Activated naive CD4-positive, alpha-beta T cell treated with anti-CD3 and anti-CD28 coated beads, Interleukin-2, amount 50 U/mL, for 24 hours (primary cell): ENCODE results near the gene RAET1G.
"Not testable (repeated sequence)": the region's sequence is repeated elsewhere in the genome, so short reads cannot be mapped to it uniquely, and the experiment has no call there.

Experiments
- H3K27ac Mint-ChIP-seq: one replicate; pipeline ENCODE4 v1.8.0; 2021; ENCODE audit warnings: mild to moderate bottlenecking, mixed read lengths
- H3K27me3 Mint-ChIP-seq: one replicate; pipeline ENCODE4 v1.8.0; 2021; ENCODE audit warnings: mixed read lengths
- H3K36me3 Mint-ChIP-seq: one replicate; pipeline ENCODE4 v1.8.0; 2021; ENCODE audit warnings: mixed read lengths
- H3K4me1 Mint-ChIP-seq: one replicate; pipeline ENCODE4 v1.8.0; 2021; ENCODE audit warnings: mixed read lengths
- H3K4me3 Mint-ChIP-seq: one replicate; pipeline ENCODE4 v1.8.0; 2021; ENCODE audit warnings: mild to moderate bottlenecking, mixed read lengths
- H3K9me3 Mint-ChIP-seq: one replicate; pipeline ENCODE4 v1.8.0; 2021; ENCODE audit warnings: mixed read lengths

The RAET1G gene, protein sequence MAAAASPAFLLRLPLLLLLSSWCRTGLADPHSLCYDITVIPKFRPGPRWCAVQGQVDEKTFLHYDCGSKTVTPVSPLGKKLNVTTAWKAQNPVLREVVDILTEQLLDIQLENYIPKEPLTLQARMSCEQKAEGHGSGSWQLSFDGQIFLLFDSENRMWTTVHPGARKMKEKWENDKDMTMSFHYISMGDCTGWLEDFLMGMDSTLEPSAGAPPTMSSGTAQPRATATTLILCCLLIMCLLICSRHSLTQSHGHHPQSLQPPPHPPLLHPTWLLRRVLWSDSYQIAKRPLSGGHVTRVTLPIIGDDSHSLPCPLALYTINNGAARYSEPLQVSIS

DNA sequence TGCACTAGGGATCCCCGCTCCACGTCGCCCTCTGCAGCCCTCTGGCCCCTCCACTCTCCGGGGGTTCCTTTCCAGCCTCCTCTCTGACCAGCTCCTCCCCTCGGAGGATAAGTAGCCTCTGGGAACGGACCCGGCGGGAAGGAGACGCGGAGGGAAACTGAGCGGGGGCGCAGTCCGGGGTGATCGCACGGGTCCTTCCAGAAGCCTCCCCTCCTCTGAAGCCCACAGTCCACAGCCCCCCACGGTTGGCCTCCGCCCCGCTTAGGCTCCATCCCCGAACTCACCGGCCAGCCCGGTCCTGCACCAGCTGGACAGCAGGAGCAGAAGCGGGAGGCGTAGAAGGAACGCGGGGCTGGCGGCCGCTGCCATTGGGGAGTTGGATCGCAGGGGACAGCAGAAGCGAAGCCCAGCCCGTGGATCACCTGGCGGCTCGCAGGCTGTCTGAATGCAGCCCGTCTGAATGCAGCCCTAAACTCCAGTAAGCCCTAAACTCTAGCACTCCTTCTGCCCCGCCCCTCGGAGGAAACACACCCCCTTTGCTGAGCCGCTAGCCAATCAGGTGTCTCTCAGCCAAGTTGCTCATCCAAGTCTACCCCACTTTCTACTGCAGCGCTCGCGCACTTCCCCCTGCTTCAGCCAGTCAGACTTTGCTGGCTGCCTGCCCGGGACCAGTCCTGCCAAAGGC, at the start of gene RAET1G:
Gene RAET1G (minus strand): TSS at position 480 of the 685 bp plus-strand sequence. CDS start 111 bp downstream, at position 369.
- H3K27me3 Mint-ChIP-seq: peaks cover 44% of the 10 kb centered on the region
- peaks cover 16% of the 10 kb centered on the region for H3K4me1 Mint-ChIP-seq
- no peaks in the 10 kb centered on the region for H3K36me3 Mint-ChIP-seq
- peak within 1 kb of the TSS; percentile 84 for H3K4me3 Mint-ChIP-seq
- no peak within 1 kb of the TSS for H3K27ac Mint-ChIP-seq
- no peaks in the 10 kb centered on the region for H3K9me3 Mint-ChIP-seq

DNA sequence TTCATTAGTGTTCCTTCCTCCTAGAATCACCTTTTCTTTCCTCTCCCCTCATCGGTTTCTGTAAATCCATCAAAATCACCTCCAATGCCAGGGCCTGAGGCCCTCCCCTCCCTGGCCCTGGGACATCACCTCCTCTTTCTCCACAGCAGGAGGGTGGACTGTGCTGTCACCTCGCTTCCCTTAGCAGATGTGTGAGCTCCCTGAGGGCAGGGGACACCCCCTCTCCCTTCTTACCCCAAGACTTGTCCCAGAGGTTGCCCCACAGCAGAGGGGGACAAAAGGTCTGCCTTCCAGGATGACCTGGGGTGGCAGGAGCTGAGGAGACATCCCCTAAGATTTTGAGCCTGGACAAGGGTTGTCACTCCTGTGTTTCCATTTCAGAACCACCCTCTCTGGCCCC, 46.7 kb upstream of the RAET1G start:
- Mint-ChIP-seq H3K4me1 (peaks cover 12% of the 10 kb centered on the region), H3K9me3 (no peaks in the 10 kb centered on the region), H3K36me3 (no peaks in the 10 kb centered on the region), H3K27me3 (peaks cover 47% of the 10 kb centered on the region), H3K4me3 (no peak overlapping the region), H3K27ac (no peak overlapping the region)

DNA sequence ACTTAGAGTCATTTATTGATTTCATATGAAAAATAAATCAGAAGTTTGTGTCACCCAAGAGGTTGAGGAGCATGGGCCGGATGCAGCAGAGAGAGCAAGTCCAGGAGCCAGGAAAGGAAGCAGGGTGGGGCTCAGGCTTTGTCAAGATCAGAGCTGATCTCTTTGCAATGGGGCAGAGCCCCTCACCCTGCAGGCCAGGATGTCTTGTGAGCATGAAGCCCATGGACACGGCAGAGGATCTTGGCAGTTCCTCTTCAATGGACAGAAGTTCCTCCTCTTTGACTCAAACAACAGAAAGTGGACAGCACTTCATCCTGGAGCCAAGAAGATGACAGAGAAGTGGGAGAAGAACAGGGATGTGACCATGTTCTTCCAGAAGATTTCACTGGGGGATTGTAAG, 46.0 kb upstream of the RAET1G start:
- H3K27ac Mint-ChIP-seq, H3K9me3 Mint-ChIP-seq, H3K36me3 Mint-ChIP-seq, H3K4me3 Mint-ChIP-seq: not testable (repeated sequence)
- Mint-ChIP-seq H3K4me1 (peaks cover 18% of the 10 kb centered on the region), H3K27me3 (peaks cover 46% of the 10 kb centered on the region)

DNA sequence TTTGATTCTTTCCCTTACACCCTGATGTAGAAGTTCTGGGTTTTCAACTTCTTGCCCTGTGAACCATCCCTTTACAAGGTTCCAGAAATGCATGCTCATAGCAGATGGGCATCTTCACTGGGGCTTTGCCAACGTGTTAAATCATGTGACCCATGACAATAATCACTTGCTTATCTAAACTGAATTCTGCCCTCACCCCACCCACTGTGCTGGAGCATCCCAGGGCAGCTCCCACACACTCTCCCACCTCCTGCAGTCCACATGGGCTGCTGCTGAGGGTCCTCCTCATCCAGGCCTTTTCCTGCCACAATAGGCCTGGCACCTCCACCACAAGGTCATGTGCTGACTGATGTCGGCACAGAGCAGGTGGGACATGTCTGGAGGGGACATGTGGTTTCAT, 45.1 kb upstream of the RAET1G start:
- H3K27ac Mint-ChIP-seq, H3K36me3 Mint-ChIP-seq, H3K9me3 Mint-ChIP-seq, H3K4me3 Mint-ChIP-seq: not testable (repeated sequence)
- Mint-ChIP-seq H3K4me1 (peaks cover 26% of the 10 kb centered on the region), H3K27me3 (peaks cover 50% of the 10 kb centered on the region)

DNA sequence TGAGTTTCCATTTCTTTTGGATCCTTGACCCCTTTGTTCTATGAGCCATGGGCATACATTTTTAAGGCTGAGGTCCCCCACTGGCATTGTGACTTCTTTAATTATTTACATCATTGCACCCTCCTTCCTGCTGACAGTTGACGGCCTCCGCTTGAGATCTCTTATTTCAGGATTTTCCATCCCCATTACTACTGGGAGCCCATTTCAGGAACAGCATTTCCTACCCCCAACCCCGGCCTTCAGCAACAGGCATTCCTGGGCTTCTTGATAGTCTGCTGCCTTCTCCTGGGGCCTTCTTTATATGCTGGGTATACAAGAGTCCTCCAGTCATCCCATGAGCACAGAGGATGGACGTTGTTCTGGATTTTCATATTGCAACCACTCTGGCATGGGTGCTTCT, 44.7 kb upstream of the RAET1G start:
- no peak overlapping the region for H3K4me3 Mint-ChIP-seq
- H3K27me3 Mint-ChIP-seq: peaks cover 49% of the 10 kb centered on the region
- no peak overlapping the region for H3K27ac Mint-ChIP-seq
- H3K9me3 Mint-ChIP-seq: no peaks in the 10 kb centered on the region
- peaks cover 27% of the 10 kb centered on the region for H3K4me1 Mint-ChIP-seq
- no peaks in the 10 kb centered on the region for H3K36me3 Mint-ChIP-seq

DNA sequence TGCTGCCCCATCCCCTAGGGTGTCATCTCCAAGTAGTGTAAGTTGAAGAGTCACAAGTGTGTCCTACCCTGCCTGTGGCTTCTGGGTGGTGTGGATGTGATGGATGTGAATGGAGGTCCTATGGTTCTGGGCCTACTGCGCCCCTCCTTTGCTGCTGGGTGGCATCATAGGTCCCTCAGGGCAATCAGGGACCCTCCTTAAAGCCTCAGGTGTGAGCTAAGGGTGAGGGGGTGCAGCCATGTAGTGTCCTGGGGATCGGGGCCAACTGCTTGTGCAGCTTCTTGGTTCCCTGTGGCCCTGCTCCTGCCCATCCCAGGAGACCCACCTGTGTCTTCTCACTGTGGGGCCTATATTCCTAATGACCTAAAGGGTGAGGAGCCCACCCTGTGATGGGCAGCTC, 43.4 kb upstream of the RAET1G start:
- Mint-ChIP-seq H3K27me3 (peaks cover 48% of the 10 kb centered on the region), H3K4me3 (peak overlapping the region; percentile 96), H3K27ac (peak overlapping the region; percentile 24), H3K4me1 (peaks cover 30% of the 10 kb centered on the region)
- not testable (repeated sequence) for H3K9me3 Mint-ChIP-seq, H3K36me3 Mint-ChIP-seq

DNA sequence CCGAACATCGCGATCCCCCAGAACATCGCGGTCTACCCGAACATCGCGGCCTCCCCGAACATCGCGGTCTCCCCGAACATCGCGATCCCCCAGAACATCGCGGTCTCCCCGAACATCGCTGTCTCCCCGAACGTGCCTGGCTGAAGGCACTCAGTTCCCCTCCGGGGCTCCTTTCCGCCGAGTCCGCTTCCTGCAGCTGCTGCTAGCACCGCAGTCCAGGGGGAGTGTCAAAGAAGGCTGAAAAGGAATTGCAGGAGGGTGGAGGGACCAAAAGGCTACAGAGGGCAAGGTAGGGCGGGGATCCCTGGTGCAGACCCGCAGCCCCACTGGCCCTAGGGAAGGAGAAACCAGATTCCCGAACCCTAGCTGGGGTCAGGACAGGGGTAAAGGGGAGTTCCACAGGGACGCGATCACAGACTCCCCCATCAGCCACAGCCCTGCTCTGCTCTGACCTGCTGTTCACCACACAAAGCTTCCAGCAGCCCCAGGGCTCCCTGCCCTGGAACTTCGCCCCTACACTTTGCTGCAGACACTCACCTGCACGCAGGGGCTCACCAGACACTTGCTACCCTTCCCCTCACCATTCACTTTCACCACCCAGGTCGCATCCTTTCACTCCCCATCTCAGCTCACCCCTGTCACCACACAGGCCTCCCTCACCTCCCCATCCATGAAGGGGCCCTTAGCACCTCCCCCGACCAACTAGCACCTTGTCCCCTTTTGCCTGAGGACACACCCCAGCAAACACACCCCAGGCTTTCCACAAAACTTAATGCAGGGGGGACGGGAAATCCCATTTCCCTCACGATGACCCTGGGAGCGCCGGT, 42.5 kb upstream of the RAET1G start:
- Mint-ChIP-seq H3K4me1 (peaks cover 30% of the 10 kb centered on the region), H3K36me3 (no peaks in the 10 kb centered on the region), H3K9me3 (no peaks in the 10 kb centered on the region), H3K27me3 (peaks cover 51% of the 10 kb centered on the region), H3K4me3 (peak overlapping the region; percentile 96), H3K27ac (peak overlapping the region; percentile 55)

DNA sequence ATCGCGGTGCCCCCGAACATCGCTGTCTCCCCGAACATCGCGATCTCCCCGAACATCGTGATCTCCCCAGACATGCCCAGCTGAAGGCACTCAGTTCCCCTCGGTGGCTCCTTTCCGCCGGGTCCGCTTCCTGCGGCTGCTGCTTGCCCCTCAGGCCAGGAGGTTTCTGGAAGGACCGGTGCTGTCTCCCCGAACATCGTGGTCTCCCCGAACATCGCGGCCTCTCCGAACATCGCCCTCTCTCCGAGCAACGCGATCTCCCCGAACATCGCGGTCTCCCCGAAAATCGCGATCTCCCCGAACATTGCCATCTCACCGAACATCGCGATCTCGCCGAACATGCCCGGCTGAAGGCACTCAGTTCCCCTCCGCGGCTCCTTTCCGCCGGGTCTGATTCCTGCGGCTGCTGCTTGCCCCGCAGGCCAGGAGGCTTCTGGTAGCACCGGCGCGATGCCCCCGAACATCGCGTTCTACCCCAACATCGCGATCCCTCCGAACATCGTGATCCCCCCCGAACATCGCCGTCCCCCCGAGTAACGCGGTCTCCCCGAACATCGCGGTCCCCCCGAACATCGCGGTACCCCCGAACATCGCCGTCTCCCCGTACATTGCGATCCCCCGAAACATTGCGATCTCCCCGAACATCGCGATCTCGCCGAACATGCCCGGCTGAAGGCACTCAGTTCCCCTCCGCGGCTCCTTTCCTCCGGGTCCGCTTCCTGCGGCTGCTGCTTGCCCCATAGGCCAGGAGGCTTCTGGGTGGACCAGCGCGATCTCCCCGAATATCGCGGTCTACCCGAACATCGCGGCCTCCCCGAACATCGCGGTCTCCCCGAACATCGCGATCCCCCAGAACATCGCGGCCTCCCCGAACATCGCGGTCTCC, 41.6 kb upstream of the RAET1G start:
- H3K27me3 Mint-ChIP-seq: peaks cover 47% of the 10 kb centered on the region
- H3K36me3 Mint-ChIP-seq: no peaks in the 10 kb centered on the region
- H3K27ac Mint-ChIP-seq: peak overlapping the region; percentile 95
- peaks cover 30% of the 10 kb centered on the region for H3K4me1 Mint-ChIP-seq
- no peaks in the 10 kb centered on the region for H3K9me3 Mint-ChIP-seq
- peak overlapping the region; percentile 96 for H3K4me3 Mint-ChIP-seq

DNA sequence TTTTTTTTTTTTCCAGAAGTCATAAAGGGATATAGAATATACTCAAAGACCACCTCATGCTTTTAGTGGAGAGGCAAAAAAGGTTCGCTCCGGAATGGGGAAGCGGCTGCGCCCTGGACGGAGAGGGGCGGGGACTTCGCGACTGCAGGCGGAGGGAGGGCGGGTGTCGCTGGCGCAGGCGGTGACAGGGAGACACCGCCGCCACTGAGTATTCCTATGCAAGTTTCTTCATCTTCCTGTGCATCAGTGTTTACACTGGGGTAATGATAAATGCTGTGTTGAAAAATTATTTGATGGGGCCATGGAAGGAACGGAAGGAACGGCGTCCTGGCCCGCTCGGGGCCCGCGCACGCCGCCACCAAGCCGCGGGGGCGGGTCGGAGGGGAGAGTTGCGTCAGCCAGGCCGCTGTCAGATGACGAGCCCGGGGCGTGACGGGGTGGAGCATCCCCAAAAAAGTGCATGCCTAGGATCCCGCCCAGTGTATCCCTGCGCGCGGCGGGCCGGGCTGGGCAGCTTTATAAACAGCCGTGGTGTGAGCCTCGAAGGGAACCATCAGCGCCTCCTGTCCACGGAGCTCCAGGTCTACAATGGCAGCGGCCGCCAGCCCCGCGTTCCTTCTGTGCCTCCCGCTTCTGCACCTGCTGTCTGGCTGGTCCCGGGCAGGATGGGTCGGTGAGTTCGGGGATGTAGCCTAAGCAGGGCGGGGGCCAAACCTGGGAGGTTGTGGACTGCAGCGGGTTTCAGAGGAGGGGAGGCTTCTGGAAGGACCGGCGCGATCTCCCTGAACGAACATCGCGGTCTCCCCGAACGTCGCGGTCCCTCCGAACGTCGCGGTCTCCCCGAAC, 40.8 kb upstream of the RAET1G start, which contains the start of gene ULBP1:
Gene ULBP1 (plus strand): TSS at position 482 of the 846 bp plus-strand sequence. CDS start 107 bp downstream, at position 589.
- peaks cover 30% of the 10 kb centered on the region for H3K4me1 Mint-ChIP-seq
- peak within 1 kb of the TSS; percentile 96 for H3K4me3 Mint-ChIP-seq
- peak within 1 kb of the TSS; percentile 95 for H3K27ac Mint-ChIP-seq
- no peaks in the 10 kb centered on the region for H3K36me3 Mint-ChIP-seq
- H3K9me3 Mint-ChIP-seq: no peaks in the 10 kb centered on the region
- peaks cover 47% of the 10 kb centered on the region for H3K27me3 Mint-ChIP-seq

DNA sequence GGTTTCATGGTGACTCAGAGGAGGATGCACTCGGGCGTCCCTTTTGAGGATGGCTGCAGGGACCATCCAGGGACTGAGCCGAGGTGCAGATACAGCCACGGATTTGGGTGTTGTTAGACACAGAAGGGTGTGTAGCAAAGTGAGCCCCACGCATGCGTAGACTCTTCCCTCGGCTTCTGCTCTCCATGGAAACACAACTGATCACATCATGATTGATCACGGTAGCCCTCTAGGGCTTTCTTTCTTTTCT, 40.2 kb upstream of the RAET1G start:
- Mint-ChIP-seq H3K27me3 (peaks cover 48% of the 10 kb centered on the region), H3K4me1 (peaks cover 30% of the 10 kb centered on the region), H3K4me3 (peak overlapping the region; percentile 96), H3K36me3 (no peaks in the 10 kb centered on the region), H3K27ac (peak overlapping the region; percentile 94), H3K9me3 (no peaks in the 10 kb centered on the region)

DNA sequence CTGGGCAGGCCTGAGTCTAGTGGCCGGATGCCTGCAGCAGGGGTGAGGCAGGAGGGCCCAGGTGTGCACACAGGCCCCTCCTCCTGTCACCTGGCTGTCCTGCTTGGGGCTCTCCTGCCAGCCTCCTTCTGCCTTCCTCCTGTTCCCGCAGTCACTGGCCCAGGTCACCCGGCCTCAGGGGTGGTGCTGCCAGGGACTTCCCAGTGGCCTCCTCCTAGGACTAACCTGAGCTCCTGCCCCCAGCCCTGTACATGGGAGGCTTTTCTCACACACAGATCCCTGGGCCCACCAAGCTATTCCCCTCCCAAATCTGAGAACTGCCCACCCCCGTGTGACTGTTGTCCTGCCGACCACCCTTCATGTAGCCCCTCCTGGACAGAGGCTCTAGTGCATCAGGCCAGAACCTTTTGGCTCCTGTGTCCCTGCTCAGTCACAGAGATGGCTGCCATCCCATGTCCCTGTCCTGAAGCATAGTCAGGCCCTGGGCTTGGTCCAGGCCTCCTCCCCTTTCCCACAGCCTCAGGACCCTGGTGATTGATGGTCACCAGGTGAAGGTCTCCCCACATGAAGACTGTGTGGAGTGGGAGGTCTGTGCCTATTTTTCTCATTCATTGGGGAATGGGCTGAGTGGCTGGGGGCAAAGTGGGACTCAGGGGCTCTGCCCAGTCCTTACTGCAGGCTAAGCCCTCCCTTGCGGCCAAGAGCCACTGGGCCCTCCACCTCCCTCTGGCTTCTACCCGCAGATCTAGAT, 39.7 kb upstream of the RAET1G start:
- Mint-ChIP-seq H3K27me3 (peaks cover 52% of the 10 kb centered on the region), H3K4me3 (peak overlapping the region; percentile 96), H3K27ac (peak overlapping the region; percentile 94), H3K9me3 (no peaks in the 10 kb centered on the region), H3K4me1 (peaks cover 30% of the 10 kb centered on the region), H3K36me3 (no peaks in the 10 kb centered on the region)

DNA sequence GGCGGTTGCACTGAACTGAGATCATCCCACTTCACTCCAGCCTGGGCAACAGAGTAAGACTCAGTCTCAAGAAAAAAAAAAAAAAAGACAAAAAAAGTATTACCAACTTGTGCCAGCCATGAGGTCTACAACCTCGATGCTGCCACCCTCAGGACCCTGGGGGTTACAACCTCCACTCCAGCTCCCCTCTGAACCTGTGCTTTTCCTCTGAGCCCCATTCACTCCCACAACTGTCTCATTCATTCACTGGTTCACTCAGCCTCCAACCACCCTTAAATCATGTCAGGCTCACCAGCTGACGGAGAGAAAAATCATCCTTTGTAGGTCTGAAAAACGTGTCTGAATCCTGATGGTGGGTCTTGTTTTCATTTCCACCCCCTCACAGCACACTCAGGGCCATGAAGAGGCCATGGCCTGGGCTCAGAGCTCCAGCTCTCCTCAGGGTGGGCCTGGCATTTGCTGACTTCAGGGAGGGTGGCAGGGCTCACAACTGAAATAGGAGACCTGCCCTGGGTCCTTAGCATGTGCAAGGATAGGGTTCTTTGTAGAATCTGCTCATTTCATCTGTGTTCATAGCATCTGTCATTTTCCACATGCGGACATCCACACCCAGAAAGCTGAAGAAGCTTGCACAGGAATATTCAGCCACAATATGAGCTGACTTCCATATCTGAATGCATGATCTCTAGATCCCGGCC, 39.0 kb upstream of the RAET1G start:
- H3K4me3 Mint-ChIP-seq: no peak overlapping the region
- H3K36me3 Mint-ChIP-seq: no peaks in the 10 kb centered on the region
- H3K27ac Mint-ChIP-seq: no peak overlapping the region
- no peaks in the 10 kb centered on the region for H3K9me3 Mint-ChIP-seq
- H3K4me1 Mint-ChIP-seq: peaks cover 30% of the 10 kb centered on the region
- H3K27me3 Mint-ChIP-seq: peaks cover 50% of the 10 kb centered on the region

DNA sequence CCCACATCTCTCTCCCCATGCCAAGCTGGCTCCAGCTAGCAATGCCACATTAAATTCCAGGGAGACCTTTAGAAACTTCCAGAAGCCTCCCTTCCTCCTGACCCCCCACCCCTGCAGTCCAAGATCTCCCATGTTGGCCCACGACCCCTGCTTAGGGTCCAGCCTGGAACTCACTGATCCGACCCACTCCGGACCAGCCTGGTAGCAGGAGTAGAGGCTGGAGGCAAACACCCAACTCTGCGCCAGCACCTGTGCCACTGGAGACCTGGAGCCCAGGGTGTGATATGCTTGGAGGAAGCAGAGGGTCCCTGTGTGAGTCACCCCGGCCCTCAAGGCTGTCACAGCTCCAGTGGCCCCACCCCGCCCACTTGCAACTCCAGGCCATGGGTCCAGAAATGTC, 37.6 kb upstream of the RAET1G start:
- H3K27me3 Mint-ChIP-seq: peaks cover 52% of the 10 kb centered on the region
- H3K27ac Mint-ChIP-seq: no peak overlapping the region
- peak overlapping the region; percentile 7 for H3K4me3 Mint-ChIP-seq
- H3K4me1 Mint-ChIP-seq: peaks cover 27% of the 10 kb centered on the region
- H3K36me3 Mint-ChIP-seq: no peaks in the 10 kb centered on the region
- H3K9me3 Mint-ChIP-seq: no peaks in the 10 kb centered on the region
